Panc1 (cell line): ENCODE measurements around the gene WDR35.

Source experiments
- TF ChIP-seq, protein P1 (sequence below), 2 experiments: IDR thresholded peaks; 2 replicates each; pipeline ENCODE4 v1.6.1; 2011 to 2012; ENCODE audit warnings: low read depth in 2 of 2, control low read depth in 1 of 2, low read length in 1 of 2, mild to moderate bottlenecking in 1 of 2, moderate library complexity in 1 of 2; ENCODE audit not compliant: insufficient read depth in 1 of 2
- TF ChIP-seq, protein P2 (sequence below): fragments of 450-650 bp; IDR thresholded peaks from 2 replicates; pipeline ENCODE4 v1.5.1; 2017; ENCODE audit warnings: mild to moderate bottlenecking

DNA sequence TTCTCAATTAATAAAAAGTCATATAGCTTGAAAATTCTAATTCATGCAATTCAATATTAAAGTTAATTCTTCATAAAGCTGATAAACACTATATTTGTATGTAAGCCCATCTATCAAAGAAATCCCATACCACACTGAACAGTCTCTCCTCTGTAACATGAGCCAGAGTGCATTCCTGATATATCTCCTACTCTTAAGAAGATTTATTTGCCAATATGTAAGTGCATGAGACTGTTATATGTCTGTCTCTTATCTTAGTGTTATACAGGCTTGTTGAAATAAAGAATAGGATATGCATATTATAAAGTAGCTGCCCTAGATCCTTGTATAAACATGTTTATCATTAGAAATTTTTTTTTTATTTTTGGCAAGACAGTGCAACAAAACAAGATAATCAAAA lies 47.7 kb downstream of the WDR35 start:
- TF ChIP-seq, protein P1, sequence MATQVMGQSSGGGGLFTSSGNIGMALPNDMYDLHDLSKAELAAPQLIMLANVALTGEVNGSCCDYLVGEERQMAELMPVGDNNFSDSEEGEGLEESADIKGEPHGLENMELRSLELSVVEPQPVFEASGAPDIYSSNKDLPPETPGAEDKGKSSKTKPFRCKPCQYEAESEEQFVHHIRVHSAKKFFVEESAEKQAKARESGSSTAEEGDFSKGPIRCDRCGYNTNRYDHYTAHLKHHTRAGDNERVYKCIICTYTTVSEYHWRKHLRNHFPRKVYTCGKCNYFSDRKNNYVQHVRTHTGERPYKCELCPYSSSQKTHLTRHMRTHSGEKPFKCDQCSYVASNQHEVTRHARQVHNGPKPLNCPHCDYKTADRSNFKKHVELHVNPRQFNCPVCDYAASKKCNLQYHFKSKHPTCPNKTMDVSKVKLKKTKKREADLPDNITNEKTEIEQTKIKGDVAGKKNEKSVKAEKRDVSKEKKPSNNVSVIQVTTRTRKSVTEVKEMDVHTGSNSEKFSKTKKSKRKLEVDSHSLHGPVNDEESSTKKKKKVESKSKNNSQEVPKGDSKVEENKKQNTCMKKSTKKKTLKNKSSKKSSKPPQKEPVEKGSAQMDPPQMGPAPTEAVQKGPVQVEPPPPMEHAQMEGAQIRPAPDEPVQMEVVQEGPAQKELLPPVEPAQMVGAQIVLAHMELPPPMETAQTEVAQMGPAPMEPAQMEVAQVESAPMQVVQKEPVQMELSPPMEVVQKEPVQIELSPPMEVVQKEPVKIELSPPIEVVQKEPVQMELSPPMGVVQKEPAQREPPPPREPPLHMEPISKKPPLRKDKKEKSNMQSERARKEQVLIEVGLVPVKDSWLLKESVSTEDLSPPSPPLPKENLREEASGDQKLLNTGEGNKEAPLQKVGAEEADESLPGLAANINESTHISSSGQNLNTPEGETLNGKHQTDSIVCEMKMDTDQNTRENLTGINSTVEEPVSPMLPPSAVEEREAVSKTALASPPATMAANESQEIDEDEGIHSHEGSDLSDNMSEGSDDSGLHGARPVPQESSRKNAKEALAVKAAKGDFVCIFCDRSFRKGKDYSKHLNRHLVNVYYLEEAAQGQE (IDR thresholded peaks at IDR 0.05; ENCODE audit: insufficient read depth in 1 of 2, low read depth in 2 of 2, low read length in 1 of 2): no peak
- TF ChIP-seq, protein P2, sequence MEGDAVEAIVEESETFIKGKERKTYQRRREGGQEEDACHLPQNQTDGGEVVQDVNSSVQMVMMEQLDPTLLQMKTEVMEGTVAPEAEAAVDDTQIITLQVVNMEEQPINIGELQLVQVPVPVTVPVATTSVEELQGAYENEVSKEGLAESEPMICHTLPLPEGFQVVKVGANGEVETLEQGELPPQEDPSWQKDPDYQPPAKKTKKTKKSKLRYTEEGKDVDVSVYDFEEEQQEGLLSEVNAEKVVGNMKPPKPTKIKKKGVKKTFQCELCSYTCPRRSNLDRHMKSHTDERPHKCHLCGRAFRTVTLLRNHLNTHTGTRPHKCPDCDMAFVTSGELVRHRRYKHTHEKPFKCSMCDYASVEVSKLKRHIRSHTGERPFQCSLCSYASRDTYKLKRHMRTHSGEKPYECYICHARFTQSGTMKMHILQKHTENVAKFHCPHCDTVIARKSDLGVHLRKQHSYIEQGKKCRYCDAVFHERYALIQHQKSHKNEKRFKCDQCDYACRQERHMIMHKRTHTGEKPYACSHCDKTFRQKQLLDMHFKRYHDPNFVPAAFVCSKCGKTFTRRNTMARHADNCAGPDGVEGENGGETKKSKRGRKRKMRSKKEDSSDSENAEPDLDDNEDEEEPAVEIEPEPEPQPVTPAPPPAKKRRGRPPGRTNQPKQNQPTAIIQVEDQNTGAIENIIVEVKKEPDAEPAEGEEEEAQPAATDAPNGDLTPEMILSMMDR: no peak
